ENCODE measurements around the gene TCEANC2. TPM values are rescaled to one million over a fixed set of nuclear protein-coding genes. Genes with fewer than 3 reads are reported as not detected.
"Not testable (repeated sequence)": the region's sequence is repeated elsewhere in the genome, so short reads cannot be mapped to it uniquely, and the experiment has no call there.

The TCEANC2 gene
- 4.8 and 5.3 TPM in 2 replicates for total RNA-seq (2021)
- long read RNA-seq, full-length matches to known transcripts, result 17 of 21 reads
- long read RNA-seq, partial matches to known transcripts, result 0 of 21 reads
- long read RNA-seq, other reads (novel, unspliced or antisense), result 4 of 21 reads

- Histone ChIP-seq H2AK5ac (ENCODE audit: insufficient read length, low read length) (no peak within 1 kb of the TSS), H2AFZ (ENCODE audit: low read length) (peak within 1 kb of the TSS; percentile 40), H4K5ac (ENCODE audit: insufficient read length, low read depth, low read length) (no peak within 1 kb of the TSS), H3K23me2 (ENCODE audit: insufficient read length, low read depth, low read length, poor library complexity, severe bottlenecking) (peaks cover 11% of the 10 kb centered on the region), H2BK20ac (ENCODE audit: low read depth, low read length, poor library complexity, severe bottlenecking) (no peak within 1 kb of the TSS), H3K79me1 (ENCODE audit: insufficient read depth, low read depth, low read length, poor library complexity, severe bottlenecking) (peaks cover 2% of the 10 kb centered on the region), H3K56ac (ENCODE audit: insufficient read length, low read depth, low read length) (no peak within 1 kb of the TSS), H3K4me2 (ENCODE audit: insufficient read depth, insufficient read length, low read length) (peak within 1 kb of the TSS; percentile 98), H2BK15ac (ENCODE audit: low read depth, low read length) (no peak within 1 kb of the TSS), H2BK120ac (ENCODE audit: low read depth, low read length, poor library complexity, severe bottlenecking) (no peak within 1 kb of the TSS), H3K9me3 (ENCODE audit: control insufficient read depth, low read depth, low read length) (no peaks in the 10 kb centered on the region), H3K23ac (ENCODE audit: insufficient read length, low read depth, low read length) (no peak within 1 kb of the TSS), H3K4me1 (ENCODE audit: insufficient read depth, low read length) (no peaks in the 10 kb centered on the region), H3K18ac (ENCODE audit: insufficient read length, low read depth, low read length) (peak within 1 kb of the TSS; percentile 12), H3K79me2 (ENCODE audit: insufficient read depth, low read length) (peaks cover 6% of the 10 kb centered on the region; the same call in 1 of the 2 replicates), H3T11ph (ENCODE audit: low read length) (no peak within 1 kb of the TSS), H3K4ac (ENCODE audit: low read depth, low read length) (no peak within 1 kb of the TSS), H4K20me1 (ENCODE audit: control insufficient read depth, insufficient read depth, insufficient read length) (no peaks in the 10 kb centered on the region), H4K91ac (ENCODE audit: insufficient read length, low read depth, low read length) (no peak within 1 kb of the TSS), H2BK5ac (ENCODE audit: insufficient read length, low read length) (peak within 1 kb of the TSS; percentile 27), H2BK12ac (ENCODE audit: insufficient read length, low read depth, low read length) (no peak within 1 kb of the TSS), H3K27me3 (ENCODE audit: insufficient read depth, low read length) (no peaks in the 10 kb centered on the region), H4K8ac (replicated peaks; ENCODE audit: insufficient read length, low read depth, low read length) (no peak within 1 kb of the TSS), H3K14ac (ENCODE audit: insufficient read depth, low read length) (0 out of 2 replicates have a peak within 1 kb of the TSS, but pooled peaks have one; percentile 30), H3K9ac (ENCODE audit: extremely low read depth, insufficient read length, low read length) (peak within 1 kb of the TSS; percentile 87), H3K27ac (ENCODE audit: insufficient read length, low read depth, low read length) (peak within 1 kb of the TSS; percentile 22)
- Mint-ChIP-seq H3K4me1 (peaks cover 7 to 8% of the 10 kb centered on the region in 2 experiments), H3K36me3 (ENCODE audit: insufficient read depth in 1 of 3, low read depth in 3 of 3) (peaks cover 0 to 5% (median 2%) of the 10 kb centered on the region in 3 experiments; a peak in 1 of 7 replicates), H3K27me3 (ENCODE audit: low read depth) (no peaks in the 10 kb centered on the region), H3K4me3 (no peak within 1 kb of the TSS), H3K27ac (no peak within 1 kb of the TSS; a peak in 2 of 7 replicates), H3K9me3 (no peaks in the 10 kb centered on the region)
- no CpG with 5 or more reads among the region's 59 CpGs for WGBS (ENCODE audit: extremely low coverage, insufficient read length, low lambda C conversion rate)
- no peak for TF ChIP-seq CTCF (conservative IDR thresholded peaks at IDR 0.05)
- DNase-seq, result peak; percentile 98
Observed at GRCh38 chr1:54052934-54053744, at the start of gene TCEANC2, which contains the start of gene TMEM59. TSS of gene TCEANC2 (plus strand) at chr1:54053608. CDS start at chr1:54054423, 815 bp downstream. TSS of gene TMEM59 (minus strand) at chr1:54053204. CDS start at chr1:54053188, 16 bp downstream.

- H3K56ac ChIP-seq (ENCODE audit: insufficient read length, low read depth, low read length); H4K8ac ChIP-seq (replicated peaks; ENCODE audit: insufficient read length, low read depth, low read length); H3K4ac ChIP-seq (ENCODE audit: low read depth, low read length); H3K14ac ChIP-seq (ENCODE audit: insufficient read depth, low read length); H3K4me2 ChIP-seq (ENCODE audit: insufficient read depth, insufficient read length, low read length); H3K4me3 Mint-ChIP-seq; H3K36me3 Mint-ChIP-seq (ENCODE audit: insufficient read depth in 1 of 3, low read depth in 3 of 3); H3T11ph ChIP-seq (ENCODE audit: low read length); H3K27me3 ChIP-seq (ENCODE audit: insufficient read depth, low read length); H3K27me3 Mint-ChIP-seq (ENCODE audit: low read depth); H4K5ac ChIP-seq (ENCODE audit: insufficient read length, low read depth, low read length); H3K23me2 ChIP-seq (ENCODE audit: insufficient read length, low read depth, low read length, poor library complexity, severe bottlenecking); H4K91ac ChIP-seq (ENCODE audit: insufficient read length, low read depth, low read length); H3K9ac ChIP-seq (ENCODE audit: extremely low read depth, insufficient read length, low read length); H2BK120ac ChIP-seq (ENCODE audit: low read depth, low read length, poor library complexity, severe bottlenecking); H3K27ac Mint-ChIP-seq; H3K27ac ChIP-seq (ENCODE audit: insufficient read length, low read depth, low read length); H2BK5ac ChIP-seq (ENCODE audit: insufficient read length, low read length); H3K23ac ChIP-seq (ENCODE audit: insufficient read length, low read depth, low read length); H2BK15ac ChIP-seq (ENCODE audit: low read depth, low read length); H2AFZ ChIP-seq (ENCODE audit: low read length); H2BK12ac ChIP-seq (ENCODE audit: insufficient read length, low read depth, low read length); H3K79me1 ChIP-seq (ENCODE audit: insufficient read depth, low read depth, low read length, poor library complexity, severe bottlenecking); DNase-seq; H3K4me1 ChIP-seq (ENCODE audit: insufficient read depth, low read length); H3K4me1 Mint-ChIP-seq; H2BK20ac ChIP-seq (ENCODE audit: low read depth, low read length, poor library complexity, severe bottlenecking); H4K20me1 ChIP-seq (ENCODE audit: control insufficient read depth, insufficient read depth, insufficient read length); H2AK5ac ChIP-seq (ENCODE audit: insufficient read length, low read length); H3K79me2 ChIP-seq (ENCODE audit: insufficient read depth, low read length); H3K9me3 ChIP-seq (ENCODE audit: control insufficient read depth, low read depth, low read length); H3K18ac ChIP-seq (ENCODE audit: insufficient read length, low read depth, low read length): not testable (repeated sequence)
- H3K9me3 Mint-ChIP-seq, result peaks cover 8 to 11% of the 10 kb centered on the region in 2 experiments; a peak in 4 of 5 replicates
- WGBS (ENCODE audit: extremely low coverage, insufficient read length, low lambda C conversion rate), result no CpG with 5 or more reads among the region's 19 CpGs
Observed at GRCh38 chr1:54003750-54004480, 49.5 kb upstream of the TCEANC2 start.
